NCI-H2196 treated with DMSO at 0.1 percent for 48 hours (cell line): Measurements from ENCODE around the gene RSAD2.
"Not testable (repeated sequence)": the region's sequence is repeated elsewhere in the genome, so short reads cannot be mapped to it uniquely, and the experiment has no call there.

Experiments
- DNase-seq: peaks from one replicate; lab custom pipeline; 2025; ENCODE audit not compliant: unreplicated experiment; lab: John Stamatoyannopoulos, UW

RSAD2 gene

DNA sequence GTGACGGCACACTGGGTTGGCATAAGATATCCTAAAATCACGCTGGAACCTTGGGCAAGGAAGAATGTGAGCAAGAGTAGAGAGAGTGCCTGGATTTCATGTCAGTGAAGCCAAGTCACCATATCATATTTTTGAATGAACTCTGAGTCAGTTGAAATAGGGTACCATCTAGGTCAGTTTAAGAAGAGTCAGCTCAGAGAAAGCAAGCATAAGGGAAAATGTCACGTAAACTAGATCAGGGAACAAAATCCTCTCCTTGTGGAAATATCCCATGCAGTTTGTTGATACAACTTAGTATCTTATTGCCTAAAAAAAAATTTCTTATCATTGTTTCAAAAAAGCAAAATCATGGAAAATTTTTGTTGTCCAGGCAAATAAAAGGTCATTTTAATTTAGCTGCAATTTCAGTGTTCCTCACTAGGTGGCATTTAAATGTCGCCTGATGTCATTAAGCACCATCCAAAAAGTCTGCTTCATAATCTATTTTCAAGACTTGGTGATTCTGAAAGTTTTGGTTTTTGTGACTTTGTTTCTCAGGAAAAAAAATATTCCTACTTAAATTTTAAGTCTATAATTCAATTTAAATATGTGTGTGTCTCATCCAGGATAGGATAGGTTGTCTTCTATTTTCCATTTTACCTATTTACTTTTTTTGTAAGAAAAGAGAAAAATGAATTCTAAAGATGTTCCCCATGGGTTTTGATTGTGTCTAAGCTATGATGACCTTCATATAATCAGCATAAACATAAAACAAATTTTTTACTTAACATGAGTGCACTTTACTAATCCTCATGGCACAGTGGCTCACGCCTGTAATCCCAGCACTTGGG lies 19.6 kb downstream of the RSAD2 start:
- DNase-seq = no peak

DNA sequence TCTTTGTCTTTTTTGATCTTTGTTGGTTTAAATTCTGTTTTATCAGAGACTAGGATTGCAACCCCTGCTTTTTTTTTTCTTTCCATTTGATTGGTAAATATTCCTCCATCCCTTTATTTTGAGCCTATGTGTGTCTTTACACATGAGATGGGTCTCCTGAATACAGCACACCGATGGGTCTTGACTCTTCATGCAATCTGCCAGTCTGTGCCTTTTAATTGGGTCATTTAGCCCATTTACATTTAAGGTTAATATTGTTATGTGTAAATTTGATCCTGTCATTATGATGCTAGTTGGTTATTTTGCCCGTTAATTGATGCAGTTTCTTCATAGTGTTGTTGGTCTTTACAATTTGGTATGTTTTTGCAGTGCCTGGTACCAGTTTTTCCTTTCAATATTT lies 25.0 kb downstream of the RSAD2 start:
- not testable (repeated sequence) for DNase-seq

GRCh38 chr2:6905668-6906067 lies 28.1 kb downstream of the RSAD2 start:
- no peak for DNase-seq

DNA sequence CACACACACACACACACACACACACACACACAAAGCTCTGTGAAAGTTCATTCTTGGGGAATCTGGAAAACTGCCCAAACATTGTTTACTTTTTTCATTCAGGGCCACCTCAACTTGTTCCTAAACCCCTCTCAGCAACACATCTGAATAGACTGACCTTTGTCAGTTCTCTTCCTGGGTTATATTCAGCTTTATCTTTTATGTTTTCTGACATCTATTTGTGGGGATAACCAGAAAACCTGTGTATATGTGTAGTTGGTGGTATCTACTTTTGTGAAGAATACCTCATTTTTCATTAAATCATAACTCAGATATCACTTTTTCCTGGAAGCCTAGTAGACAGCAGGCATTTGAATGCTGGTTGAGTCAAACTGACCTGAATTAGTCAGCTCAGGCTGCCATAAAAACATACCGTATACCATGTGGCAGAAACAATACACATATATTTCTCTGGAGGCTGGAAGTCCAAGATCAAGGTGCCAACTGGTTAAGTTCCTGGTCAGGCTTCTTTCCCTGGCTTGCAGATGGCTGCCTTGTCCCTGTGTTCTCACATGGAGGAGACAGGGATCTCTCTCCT lies 28.7 kb downstream of the RSAD2 start:
- DNase-seq = no peak

DNA sequence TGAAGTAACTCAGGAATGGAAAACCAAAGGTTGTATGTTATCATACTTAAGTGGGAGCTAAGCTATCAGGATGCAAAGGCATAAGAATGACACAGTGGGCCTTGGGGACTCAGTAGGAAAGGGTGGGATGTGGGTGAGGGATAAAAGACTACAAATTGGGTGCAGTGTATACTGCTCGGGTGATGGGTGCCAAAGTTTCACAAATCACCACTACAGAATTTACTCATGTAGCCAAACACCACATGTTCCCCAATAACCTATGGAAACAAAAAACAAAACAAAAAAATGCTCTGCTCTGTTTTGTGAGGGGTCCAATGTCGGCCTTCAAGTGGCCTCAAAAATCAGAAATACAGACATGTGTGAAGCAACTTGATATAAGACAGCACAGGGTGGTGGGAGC lies 30.7 kb downstream of the RSAD2 start:
- DNase-seq = no peak

GRCh38 chr2:6909431-6910385 lies 32.1 kb downstream of the RSAD2 start:
- DNase-seq = no peak

GRCh38 chr2:6911721-6912120 lies 34.1 kb downstream of the RSAD2 start:
- DNase-seq = no peak

DNA sequence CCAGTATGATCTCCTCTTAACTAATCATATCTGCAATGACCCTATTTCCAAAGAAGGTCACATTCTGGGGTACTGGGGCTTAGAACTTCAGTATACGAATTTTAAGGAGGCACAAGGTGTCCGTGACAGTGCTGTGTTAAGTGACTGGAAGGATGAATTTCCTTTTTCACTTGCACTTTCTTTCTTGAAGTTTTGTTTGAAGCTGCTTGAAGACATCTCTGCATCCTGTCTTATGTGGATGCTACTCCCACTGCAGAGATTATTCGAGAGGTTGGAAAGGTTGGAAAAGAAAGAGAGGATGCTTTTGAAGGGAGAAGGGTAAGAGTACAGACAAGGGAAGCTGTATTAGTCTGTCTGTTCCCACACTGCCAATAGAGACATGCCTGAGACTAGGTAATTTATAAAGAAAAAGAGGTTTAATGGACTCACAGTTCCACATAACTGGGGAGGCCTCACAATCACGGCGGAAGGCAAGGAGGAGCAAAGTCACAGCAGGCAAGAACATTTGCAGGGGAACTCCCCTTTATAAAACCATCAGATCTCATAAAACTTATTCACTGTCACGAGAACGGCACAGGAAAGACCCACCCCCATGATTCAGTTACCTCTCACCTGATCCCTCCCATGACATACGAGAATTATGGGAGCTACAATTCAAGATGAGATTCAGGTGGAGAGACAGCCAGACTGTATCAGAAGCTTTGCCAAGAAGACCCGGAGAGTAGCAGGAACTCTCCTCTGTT lies 36.0 kb downstream of the RSAD2 start:
- DNase-seq = no peak

DNA sequence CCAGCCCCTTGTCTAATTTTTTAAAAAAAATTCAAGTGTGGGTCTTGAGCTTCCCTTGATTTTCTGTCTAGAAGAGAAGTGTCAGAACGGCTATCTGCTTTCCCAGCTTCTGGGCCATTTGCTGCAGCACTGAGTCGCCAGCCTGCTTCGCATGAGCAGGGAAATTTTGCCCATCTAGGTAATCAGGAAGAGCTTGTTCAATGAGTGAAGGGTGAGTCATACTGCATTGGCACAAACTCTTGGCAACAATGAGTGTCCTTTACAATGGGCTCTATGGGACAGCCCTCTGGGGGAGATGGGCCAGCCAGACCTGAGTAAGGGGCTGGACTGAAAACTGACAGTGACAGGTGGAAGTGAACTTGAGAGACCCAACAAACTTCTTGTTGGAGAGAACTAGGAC lies 37.3 kb downstream of the RSAD2 start:
- no peak for DNase-seq

DNA sequence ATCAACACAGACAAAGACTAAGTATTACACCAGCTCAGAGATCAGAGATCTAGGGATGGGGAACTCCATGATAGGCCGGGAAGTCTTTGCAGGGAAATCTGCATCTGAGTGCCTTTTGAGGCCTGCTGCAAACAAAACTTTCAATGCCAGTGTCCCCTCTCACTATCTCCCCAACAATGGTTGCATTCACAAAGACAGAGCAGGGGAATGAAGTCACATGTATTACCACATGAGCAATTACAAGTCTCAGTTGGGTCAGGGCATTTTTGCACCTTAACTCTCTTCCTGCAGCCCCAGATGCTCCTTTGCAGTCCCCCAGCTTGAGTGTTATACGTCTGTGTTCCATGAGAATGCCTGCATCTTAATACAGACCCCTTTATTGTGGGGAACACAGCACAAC lies 37.8 kb downstream of the RSAD2 start:
- DNase-seq = no peak

DNA sequence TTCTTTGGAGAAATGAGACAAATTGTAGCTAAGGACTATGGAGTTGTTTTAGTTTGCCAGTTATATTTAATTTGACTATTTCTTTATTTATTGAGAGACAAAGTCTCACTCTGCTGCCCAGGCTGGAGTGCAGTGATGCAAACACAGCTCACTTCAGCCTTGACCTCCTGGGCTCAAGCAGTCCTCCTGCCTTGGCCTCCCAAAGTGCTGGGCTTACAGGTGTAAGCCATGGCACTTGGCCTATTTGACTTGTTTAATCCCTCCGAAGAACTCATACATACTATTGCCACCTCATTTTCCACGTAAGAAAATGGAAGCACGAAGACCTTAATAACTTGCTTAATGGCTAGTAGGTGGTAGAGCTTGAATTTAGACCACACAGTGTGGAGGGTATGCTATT lies 38.6 kb downstream of the RSAD2 start:
- DNase-seq = no peak

GRCh38 chr2:6916736-6917070 lies 39.1 kb downstream of the RSAD2 start:
- DNase-seq = no peak

DNA sequence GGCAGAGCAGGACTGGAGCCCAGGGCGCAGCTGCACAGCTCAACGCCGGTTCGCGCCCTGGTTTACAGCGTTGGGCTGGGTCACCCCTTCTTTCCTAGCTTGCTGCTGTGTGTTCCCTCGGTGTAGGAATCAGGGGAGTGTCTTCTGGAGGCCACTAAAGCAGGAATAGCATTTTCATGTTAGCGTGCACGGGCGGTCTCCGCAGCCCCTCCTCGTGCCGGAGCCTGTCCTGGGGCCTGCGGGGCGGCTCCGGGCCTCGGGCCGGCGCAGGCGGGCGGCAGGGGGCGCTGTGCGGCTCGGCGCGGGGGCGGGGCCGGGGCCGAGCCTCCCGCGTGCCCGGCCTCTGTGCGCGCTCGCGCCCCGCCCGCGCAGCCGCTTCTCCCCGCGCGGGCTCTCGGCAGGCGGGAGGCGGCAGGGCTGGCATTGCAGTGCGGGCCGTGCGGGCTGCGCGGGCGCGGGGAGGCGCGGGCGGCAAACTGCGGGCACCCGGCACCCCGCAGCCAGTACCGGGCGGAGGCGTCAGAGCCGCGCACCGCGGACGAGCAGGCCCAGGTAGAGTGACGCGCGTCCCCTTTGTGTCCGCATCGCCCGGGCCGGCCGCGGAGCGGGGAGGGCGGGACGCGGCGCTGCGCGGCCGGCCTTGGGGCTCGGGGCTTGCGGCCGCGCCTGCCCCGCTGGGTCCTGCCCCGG lies 39.6 kb downstream of the RSAD2 start, which contains the start of gene RNF144A:
RNF144A (plus strand) TSS at position 342 of the 690 bp plus-strand sequence. CDS start 79,515 bp downstream, outside the sequence.
- peak; percentile 47 for DNase-seq

- no peak for DNase-seq
Measured at GRCh38 chr2:6917761-6918421, 40.3 kb downstream of the RSAD2 start.

DNA sequence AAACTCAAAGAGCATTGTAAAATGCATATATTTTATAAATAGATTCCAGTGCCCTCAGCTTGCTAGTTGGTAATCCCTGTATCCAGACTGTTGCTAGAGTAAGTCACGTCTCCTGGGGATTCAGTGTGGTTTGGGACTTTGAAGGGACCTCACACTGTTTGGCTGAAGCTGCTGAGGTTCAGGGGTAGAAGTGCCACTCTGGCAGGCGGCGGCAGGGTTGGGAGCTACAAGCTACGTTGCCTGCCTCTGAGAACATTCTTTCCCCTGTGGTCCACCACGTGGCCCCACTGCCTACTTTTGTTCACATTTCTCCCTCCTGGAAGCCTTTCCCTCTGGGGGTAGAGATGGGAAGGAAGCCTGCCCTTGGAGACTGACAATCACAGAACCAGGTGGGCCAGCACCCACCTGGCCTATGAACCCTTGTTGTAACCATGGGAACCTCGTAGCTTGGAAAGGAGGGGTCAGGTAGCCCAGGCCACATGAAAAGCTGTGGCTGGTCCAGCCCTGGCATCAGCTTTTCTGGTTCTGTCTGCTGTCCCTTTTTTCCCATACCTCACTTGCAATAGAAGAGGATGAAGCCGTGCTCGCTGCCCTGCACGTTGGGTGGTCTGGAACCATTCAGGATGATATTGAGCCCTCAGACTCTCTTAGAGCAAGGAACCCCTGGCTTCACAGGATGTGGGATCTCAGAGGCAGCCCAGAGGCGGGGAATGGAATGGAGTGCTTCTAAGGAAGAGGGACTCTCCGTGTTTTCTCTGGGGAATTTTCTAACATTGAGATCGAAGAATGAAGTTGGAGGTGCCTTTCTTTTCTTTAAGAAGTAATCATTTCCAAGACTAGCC lies 42.5 kb downstream of the RSAD2 start:
- DNase-seq = no peak

GRCh38 chr2:6920743-6921064 lies 43.1 kb downstream of the RSAD2 start:
- DNase-seq = no peak

GRCh38 chr2:6921321-6921922 lies 43.8 kb downstream of the RSAD2 start:
- DNase-seq = no peak

DNA sequence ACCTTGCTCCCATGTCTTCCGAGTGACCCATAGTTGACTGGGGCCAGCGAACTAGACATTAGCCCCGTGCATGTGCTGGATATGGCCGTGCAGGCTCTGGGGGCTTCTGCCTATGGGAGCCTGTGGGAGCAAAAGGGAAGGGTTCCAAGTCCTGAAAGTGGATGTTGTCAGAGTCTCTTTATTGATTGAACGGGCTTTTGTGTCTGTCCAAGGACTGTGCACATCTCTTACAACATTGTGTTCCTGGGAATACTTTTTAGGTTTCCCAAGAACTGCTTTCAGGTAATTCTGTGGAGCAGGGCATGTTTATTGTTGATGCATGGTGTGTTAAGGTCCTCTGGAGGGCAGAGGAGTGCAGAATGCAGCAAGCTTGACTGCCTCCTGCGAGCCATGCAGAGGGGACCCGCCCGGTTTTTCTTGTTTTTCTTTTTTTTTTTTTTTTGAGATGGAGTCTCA lies 44.7 kb downstream of the RSAD2 start:
- DNase-seq = no peak

- no peak for DNase-seq
Measured at GRCh38 chr2:6923319-6923718, 45.7 kb downstream of the RSAD2 start.
